Ammon's horn (tissue), 1 donor: ENCODE measurements around the gene DBT.
A peak's percentile ranks its signal among the peaks of the same experiment; 100 is the strongest.
"Not testable (repeated sequence)": the region's sequence is repeated elsewhere in the genome, so short reads cannot be mapped to it uniquely, and the experiment has no call there.

Experiments
- DNase-seq: peaks from one replicate; pipeline ENCODE4 v3.0.0-alpha.2; 2016; ENCODE audit warnings: low spot score

Gene DBT

DNA sequence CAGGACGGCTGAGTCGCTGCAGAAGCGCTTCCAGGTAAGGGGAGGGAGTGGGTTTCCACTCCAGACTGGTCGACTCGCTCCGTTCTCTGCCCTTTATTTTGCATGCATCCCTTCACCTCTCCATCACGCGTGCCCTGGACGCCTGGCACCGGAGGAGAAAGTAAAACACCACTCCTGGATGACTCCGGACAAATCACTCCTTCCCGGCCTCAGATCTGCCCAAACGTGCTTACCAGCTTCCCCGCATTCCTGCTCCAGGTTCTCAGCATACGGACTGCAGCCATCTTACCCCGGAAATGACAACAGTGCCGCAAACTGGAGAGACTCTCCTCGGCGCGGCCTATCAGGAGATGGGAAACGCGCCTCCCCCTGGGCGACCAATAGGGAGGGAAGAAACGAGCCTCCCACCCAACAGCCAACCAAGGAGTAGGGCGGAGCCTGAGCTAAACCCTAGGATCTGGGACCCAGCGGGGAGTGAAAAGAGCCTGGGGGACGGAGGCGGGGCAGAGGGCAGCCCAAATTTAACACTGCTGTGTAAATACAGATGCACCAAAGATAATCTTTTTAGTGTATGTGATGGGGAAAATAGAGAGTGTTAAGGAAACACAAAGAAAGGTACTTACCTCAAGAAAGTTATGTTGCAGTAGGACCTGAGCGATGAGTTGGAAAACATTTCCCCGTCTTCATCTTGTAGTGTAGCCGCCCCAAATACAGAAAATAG, at the start of gene DBT:
TSS of gene DBT (minus strand) at position 298 of the 721 bp plus-strand sequence. CDS start at position 284, 14 bp downstream.
- DNase-seq, result peak; percentile 99

- DNase-seq, result no peak
These were observed 48.9 kb upstream of the DBT start for GRCh38 chr1:100298512-100298911.

DNA sequence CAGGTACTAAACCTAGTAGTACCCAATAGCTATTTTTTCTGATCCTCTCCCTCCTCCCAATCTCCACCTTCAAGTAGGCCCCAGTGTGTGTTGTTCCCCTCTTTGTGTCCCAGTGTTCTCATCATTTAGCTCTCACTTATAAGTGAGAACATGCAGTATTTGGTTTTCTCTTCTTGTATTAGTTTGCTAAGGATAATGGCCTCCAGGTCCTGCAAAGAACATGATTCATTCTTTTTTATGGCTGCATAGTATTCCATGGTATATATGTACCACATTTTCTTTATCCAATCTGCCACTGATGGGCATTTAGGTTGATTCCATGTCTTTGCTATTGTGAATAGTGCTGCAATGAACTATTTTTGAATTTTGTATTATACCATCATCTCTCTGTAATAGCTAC, 47.4 kb upstream of the DBT start:
- DNase-seq, result not testable (repeated sequence)

GRCh38 chr1:100296140-100296539, 46.5 kb upstream of the DBT start:
- DNase-seq, result no peak

GRCh38 chr1:100292711-100293110, 43.1 kb upstream of the DBT start:
- no peak for DNase-seq

GRCh38 chr1:100290291-100290690, 40.7 kb upstream of the DBT start:
- no peak for DNase-seq

DNA sequence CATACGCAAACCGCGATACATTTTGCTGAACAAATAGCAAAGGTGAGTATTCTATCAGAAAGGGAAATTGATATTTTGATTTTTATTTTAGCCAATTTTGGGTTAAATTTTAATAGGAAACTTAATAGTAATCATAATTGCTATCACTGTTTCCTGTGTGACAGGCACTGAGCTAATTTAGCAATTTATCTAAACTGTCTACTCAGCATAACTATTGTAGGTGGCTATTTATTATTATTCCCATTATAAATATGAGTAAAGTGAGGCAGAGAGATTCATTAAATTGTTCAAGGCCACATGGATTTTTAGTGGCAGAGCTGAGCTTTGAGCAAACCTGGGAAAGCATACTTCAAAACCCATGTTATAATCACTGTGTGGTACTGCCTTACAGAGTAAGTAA, 37.5 kb upstream of the DBT start:
- DNase-seq, result no peak

DNA sequence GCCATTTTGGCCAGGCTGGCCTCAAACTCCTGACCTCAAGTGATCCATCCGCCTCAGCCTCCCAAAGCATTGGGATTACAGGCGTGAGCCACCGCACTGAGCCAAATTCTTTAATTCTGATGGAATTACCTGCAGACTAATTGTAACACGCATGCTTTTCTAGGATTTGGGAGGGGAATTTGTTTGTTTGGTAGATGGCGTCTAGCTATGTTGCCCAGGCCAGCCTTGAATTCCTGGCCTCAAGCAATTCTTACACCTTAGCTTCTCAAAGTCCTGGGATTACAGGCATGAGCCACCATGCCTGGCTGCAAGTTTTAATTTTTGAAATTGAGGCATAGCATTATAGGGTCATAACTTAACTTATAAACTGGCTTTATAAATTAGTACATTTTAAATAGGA, 35.0 kb upstream of the DBT start:
- no peak for DNase-seq

DNA sequence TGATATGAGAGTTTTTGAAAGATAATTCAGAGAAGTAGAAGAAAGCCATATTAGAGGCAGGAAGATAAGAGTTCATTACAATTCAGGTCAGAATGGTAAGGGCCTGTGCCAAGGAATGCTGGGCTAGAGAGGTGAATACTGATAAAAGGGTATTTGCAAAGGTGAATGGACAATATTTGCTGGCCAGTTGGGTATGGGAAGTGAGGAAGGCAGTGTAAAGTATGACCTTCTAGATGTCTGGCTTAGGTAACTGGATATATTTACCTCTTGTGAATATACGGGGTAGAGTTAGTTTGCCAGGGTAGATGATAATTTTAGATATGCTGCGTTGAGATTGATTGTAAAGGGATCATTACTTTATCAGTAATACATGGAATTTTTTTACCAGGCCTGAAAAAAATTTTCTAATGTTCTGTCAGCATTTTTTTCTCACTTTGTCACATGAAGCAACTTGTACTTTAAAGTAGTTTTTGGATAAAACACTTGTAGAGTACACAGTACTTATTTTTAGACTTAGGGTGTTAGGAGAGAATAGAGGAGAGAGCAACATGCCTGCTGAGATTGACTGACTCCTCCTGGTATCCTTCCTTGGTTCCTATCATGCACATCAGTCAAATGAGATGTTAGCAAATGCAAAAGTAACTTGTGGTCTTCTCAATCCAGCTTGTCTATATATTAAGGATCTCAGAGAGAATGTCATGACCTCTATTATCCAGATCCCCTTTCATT, 30.5 kb upstream of the DBT start:
- no peak for DNase-seq

GRCh38 chr1:100279358-100279923, 29.8 kb upstream of the DBT start:
- no peak for DNase-seq

DNA sequence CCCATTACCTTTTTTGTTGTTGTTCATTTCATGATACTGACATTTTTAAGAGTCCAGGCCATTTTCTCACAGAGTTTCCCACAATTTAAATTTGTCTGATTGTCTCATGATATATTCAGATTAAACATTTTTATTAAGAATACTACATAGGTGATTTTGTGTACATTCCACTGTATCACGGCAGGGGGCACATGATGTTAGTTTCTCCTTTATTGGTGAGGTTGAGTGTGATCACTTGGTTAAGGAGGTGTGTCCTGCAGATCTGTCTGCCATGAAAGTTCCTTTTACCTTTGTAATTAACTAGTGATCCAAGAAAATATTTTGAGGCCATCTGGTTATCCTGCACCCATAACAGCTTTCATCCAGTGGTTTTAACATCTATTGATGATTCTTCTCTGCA, 28.2 kb upstream of the DBT start:
- DNase-seq, result no peak

DNA sequence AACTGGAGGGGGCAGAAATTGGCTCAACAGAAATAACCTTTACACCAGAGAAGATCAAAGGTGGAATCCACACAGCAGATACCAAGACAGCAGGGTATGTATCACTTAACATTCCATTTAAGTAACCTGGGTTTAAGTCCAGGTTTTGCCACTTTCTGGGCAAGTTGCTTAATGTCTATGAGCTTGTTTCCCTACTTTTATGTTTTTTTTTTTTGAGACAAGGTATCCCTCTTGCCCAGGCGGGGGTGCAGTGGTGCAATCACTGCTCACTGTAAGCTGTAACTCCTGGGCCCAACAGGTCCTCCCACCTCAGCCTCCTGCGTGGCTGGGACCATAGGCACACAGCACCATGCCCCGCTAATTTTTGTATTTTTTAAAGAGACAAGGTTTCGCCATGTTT, 18.6 kb upstream of the DBT start:
- DNase-seq, result no peak

DNA sequence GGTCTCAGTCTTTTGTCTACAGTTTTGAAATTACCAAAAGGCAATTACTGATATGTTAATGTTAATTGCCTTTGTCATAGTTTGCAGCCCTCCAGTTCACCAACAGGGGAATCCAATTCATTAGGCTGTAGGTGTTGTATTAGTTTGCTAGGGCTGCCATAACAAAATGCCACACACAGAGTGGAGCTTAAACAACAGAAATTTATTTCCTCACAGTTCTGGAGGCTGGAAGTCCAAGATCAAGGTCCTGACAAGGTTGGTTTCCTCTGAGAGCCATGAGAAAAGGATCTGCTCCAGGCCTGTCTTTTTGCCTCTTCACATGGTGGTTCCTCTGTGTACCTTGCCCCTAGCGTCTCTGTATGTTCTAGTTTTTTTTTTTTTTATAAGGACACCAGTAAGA, 17.6 kb upstream of the DBT start:
- no peak for DNase-seq

GRCh38 chr1:100266741-100267140, 17.1 kb upstream of the DBT start:
- no peak for DNase-seq

DNA sequence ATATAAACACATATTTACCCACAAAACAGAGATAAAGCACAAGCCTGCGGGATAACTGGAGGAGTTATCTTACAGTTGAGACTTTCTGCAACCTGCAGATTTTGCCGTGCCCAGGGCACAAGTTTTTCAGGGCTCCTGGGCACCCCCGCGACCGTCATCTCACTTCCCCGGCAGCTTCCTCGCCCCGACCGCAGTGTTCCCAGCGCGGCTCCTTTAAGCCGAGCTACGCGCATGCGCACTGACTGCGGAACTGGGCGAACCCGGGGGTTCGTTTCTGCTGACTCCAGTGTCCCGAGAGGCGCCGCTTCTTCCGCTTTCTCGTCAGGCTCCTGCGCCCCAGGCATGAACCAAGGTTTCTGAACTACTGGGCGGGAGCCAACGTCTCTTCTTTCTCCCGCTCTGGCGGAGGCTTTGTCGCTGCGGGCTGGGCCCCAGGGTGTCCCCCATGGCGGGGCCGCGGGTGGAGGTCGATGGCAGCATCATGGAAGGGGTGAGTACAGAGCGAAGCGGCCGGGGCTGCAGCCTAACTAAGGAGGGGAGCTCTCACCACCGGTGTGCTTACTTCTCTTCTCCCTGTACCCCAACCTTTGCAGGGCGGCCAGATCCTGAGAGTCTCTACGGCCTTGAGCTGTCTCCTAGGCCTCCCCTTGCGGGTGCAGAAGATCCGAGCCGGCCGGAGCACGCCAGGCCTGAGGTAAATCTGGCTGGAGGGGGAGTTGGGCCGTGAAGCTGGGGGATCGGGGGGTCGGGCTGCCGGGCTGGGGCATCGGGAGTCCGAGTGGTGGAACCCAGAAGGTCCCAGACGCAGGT, 16.5 kb upstream of the DBT start, which contains the start of gene RTCA:
TSS of gene RTCA (plus strand) at position 286 of the 810 bp plus-strand sequence. CDS start at position 446, 160 bp downstream.
- DNase-seq, result peak; percentile 95

DNA sequence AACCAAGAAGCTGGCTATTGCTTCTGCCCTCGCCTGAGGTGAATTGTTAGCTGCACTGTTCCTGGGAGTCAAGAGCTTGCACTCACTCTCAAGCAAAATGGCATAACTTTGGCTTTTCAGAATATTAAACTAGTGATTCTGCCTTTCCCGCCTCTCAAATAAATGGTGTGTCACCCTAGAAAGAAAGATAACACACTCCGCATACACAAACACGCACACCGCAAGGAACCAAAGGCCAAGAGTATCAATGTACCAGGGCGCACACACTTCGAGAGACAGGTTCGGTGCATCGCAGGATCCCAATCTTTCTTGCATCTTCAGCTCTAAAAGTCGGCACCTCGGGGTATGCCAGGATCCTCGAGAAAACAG, 15.9 kb upstream of the DBT start:
- peak; percentile 41 for DNase-seq

DNA sequence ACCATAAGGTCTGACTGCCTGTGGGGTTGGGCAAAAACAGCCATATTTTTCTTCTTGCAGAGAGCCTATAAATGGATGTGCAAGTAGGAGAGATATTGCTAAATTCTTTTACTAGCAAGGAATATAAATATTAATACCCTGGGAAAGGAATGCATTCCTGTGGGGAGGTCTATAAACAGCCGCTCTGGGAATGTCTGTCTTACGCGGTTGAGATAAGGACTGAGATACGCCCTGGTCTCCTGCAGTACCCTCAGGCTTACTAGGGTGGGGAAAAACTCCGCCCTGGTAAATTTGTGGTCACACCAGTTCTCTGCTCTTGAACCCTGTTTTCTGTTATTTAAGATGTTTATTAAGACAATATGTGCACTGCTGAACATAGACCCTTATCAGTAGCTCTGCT, 14.4 kb upstream of the DBT start:
- DNase-seq, result not testable (repeated sequence)

GRCh38 chr1:100261686-100262085, 12.1 kb upstream of the DBT start:
- no peak for DNase-seq

GRCh38 chr1:100258427-100258826, 8.8 kb upstream of the DBT start:
- DNase-seq, result not testable (repeated sequence)

DNA sequence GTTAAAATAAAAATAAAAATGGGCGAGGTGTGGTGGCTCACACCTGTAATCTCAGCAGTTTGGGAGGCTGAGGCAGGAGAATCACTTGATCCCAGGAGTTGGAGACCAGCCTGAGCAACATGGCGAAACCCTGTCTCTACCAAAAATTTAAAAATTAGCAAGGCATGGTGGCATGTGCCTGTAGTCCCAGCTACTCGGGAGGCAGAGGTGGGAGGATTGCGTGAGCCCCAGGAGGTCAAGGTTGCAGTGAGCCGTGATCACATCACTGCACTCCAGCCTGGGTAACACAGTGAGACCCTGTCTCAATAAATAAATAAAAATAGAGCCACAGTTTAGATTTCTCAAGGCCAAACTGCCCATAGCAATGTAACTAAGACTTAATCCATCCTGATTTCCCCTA, 6.6 kb upstream of the DBT start:
- DNase-seq, result not testable (repeated sequence)

GRCh38 chr1:100253552-100253951, 3.9 kb upstream of the DBT start:
- no peak for DNase-seq

DNA sequence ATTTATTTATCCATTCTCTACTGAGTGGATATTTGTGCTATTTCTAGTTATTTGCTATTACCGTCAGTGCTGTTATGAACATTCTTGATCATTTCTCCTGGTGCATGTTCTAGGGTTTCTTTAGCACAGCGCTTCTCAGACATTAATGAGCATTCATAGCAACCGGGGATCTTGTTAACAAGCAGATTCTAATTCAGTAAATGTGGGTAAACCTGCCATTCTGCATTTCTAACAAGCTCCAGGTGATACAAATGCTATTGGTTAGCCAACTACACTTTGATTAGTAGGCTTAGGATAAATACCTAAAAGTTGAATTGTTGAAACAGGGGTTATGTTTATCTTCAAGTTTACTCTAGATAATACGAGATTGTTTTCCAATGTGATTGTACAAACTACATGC, 3.3 kb upstream of the DBT start:
- no peak for DNase-seq
